ENCODE results near the gene TRAPPC3L.

- TF ChIP-seq CTCF (IDR thresholded peaks at IDR 0.05) = no peak
- TF ChIP-seq POLR2A (IDR thresholded peaks at IDR 0.05) = no peak
Observed at GRCh38 chr6:116577486-116577885, 32.0 kb upstream of the TRAPPC3L start.
